Neural cell (in vitro differentiated cells): ENCODE measurements around the gene EPHA4.

ENCODE experiments used
- EP300 ChIP-seq: fragments of 450-650 bp; conservative IDR thresholded peaks from 2 replicates; pipeline ENCODE4 v1.6.1; 2014; ENCODE audit warnings: antibody characterized with exemption, mild to moderate bottlenecking, moderate library complexity; ENCODE audit not compliant: poor library complexity, severe bottlenecking
- EZH2 ChIP-seq: fragments of 200-600, 300-800 bp; shearing (Covaris generic), sonication (generic); IDR thresholded peaks from 2 replicates; pipeline ENCODE4 v1.6.1; 2014; ENCODE audit warnings: antibody characterized with exemption, low read length, borderline replicate concordance, mild to moderate bottlenecking; ENCODE audit not compliant: insufficient read depth, poor library complexity, severe bottlenecking
- MXI1 ChIP-seq: fragments of 450-650 bp; conservative IDR thresholded peaks from 2 replicates; pipeline ENCODE4 v1.6.1; 2014; ENCODE audit warnings: antibody characterized with exemption, mild to moderate bottlenecking; ENCODE audit not compliant: poor library complexity, severe bottlenecking
- POLR2AphosphoS5 ChIP-seq: IDR thresholded peaks from 2 replicates; pipeline ENCODE4 v1.6.1; 2012
- RAD21 ChIP-seq: fragments of 450-650 bp; conservative IDR thresholded peaks from 2 replicates; pipeline ENCODE4 v1.6.1; 2014; ENCODE audit warnings: antibody characterized with exemption, mild to moderate bottlenecking, moderate library complexity
- SMC3 ChIP-seq: fragments of 450-650 bp; conservative IDR thresholded peaks from 2 replicates; pipeline ENCODE4 v1.6.1; 2014; ENCODE audit warnings: antibody characterized with exemption, mild to moderate bottlenecking, moderate library complexity; ENCODE audit not compliant: poor library complexity
- TAF1 ChIP-seq: IDR thresholded peaks from 2 replicates; pipeline ENCODE4 v1.6.1; 2012; ENCODE audit warnings: low read depth
- TF ChIP-seq, protein P1 (sequence below): fragments of 450-650 bp; IDR thresholded peaks from 2 replicates; pipeline ENCODE4 v1.5.1; 2014; ENCODE audit warnings: antibody characterized with exemption, mild to moderate bottlenecking, moderate library complexity; ENCODE audit not compliant: poor library complexity, severe bottlenecking
- TF ChIP-seq, protein P2 (sequence below): IDR thresholded peaks from 2 replicates; pipeline ENCODE4 v1.6.1; 2012; ENCODE audit warnings: borderline replicate concordance

DNA sequence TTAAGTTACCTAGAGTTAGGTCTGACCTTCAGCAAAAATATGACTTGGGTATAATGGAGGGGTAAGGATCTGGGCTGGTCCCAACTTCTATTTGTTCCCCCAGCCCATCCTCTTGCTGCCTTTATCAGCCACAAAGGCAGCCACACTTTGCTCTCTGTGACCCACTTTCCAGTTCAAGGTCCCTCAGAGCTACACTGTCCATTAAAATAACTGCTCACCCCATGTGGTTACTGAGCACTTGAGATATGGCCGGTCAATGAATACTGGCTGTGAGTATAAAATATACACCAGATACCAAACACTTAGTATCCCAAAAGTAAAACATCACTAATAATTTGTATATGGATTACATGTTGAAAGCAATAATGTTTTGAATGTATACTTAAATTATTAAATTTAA, 67.2 kb downstream of the EPHA4 start:
- TF ChIP-seq, protein P1, sequence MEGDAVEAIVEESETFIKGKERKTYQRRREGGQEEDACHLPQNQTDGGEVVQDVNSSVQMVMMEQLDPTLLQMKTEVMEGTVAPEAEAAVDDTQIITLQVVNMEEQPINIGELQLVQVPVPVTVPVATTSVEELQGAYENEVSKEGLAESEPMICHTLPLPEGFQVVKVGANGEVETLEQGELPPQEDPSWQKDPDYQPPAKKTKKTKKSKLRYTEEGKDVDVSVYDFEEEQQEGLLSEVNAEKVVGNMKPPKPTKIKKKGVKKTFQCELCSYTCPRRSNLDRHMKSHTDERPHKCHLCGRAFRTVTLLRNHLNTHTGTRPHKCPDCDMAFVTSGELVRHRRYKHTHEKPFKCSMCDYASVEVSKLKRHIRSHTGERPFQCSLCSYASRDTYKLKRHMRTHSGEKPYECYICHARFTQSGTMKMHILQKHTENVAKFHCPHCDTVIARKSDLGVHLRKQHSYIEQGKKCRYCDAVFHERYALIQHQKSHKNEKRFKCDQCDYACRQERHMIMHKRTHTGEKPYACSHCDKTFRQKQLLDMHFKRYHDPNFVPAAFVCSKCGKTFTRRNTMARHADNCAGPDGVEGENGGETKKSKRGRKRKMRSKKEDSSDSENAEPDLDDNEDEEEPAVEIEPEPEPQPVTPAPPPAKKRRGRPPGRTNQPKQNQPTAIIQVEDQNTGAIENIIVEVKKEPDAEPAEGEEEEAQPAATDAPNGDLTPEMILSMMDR, result no peak
- no peak for TF ChIP-seq TAF1
- no peak for TF ChIP-seq EZH2
- TF ChIP-seq RAD21, result no peak
- TF ChIP-seq EP300, result no peak
- no peak for TF ChIP-seq POLR2AphosphoS5
- no peak for TF ChIP-seq SMC3
- TF ChIP-seq, protein P2, sequence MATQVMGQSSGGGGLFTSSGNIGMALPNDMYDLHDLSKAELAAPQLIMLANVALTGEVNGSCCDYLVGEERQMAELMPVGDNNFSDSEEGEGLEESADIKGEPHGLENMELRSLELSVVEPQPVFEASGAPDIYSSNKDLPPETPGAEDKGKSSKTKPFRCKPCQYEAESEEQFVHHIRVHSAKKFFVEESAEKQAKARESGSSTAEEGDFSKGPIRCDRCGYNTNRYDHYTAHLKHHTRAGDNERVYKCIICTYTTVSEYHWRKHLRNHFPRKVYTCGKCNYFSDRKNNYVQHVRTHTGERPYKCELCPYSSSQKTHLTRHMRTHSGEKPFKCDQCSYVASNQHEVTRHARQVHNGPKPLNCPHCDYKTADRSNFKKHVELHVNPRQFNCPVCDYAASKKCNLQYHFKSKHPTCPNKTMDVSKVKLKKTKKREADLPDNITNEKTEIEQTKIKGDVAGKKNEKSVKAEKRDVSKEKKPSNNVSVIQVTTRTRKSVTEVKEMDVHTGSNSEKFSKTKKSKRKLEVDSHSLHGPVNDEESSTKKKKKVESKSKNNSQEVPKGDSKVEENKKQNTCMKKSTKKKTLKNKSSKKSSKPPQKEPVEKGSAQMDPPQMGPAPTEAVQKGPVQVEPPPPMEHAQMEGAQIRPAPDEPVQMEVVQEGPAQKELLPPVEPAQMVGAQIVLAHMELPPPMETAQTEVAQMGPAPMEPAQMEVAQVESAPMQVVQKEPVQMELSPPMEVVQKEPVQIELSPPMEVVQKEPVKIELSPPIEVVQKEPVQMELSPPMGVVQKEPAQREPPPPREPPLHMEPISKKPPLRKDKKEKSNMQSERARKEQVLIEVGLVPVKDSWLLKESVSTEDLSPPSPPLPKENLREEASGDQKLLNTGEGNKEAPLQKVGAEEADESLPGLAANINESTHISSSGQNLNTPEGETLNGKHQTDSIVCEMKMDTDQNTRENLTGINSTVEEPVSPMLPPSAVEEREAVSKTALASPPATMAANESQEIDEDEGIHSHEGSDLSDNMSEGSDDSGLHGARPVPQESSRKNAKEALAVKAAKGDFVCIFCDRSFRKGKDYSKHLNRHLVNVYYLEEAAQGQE, result no peak
- no peak for TF ChIP-seq MXI1
